Measurements from ENCODE around the gene ACSF2.

The ACSF2 gene

DNA sequence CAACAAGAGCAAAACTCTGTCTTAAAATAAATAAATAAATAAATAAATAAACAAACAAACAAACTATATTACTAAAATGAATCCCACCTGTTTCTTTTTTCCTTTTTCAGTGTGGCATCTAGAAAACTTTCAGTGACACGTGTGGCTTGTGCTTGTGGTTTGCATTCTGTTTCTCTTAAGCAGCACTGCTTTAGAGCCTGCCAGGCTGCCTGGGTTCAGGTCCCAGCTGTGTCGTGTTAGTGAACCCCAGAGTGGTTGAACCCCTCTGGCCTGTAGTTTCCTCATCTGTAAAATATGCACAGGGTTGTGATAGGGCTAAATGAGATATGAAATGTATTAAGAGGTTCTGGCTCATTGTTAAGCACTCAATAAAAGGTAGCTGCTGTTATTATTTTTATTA is 94.5 kb downstream of the ACSF2 start:
- DNase-seq (ENCODE audit: low read depth in 4 of 4, low spot score in 1 of 4) = no peak

DNA sequence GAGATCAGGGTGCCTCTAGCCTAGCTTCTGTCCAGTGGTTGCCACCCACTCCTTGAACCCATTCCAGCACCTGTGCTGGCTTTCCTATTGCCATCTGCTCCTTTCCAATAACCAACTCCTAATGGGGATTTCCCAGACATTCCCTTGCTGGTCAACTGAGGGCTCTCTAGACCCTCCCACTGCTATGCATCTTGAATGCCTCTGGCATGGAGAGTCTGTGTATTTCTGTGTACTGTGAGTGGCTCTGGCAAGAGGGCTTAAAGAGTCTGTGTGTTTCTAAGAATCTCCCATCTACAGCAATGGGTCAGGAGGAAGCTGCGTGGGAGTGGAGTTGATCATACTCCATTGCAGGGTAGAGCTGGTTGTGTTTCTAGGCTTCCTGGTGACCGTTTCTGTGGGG is 95.5 kb downstream of the ACSF2 start:
- DNase-seq (ENCODE audit: low read depth in 4 of 4, low spot score in 1 of 4) = no peak

DNA sequence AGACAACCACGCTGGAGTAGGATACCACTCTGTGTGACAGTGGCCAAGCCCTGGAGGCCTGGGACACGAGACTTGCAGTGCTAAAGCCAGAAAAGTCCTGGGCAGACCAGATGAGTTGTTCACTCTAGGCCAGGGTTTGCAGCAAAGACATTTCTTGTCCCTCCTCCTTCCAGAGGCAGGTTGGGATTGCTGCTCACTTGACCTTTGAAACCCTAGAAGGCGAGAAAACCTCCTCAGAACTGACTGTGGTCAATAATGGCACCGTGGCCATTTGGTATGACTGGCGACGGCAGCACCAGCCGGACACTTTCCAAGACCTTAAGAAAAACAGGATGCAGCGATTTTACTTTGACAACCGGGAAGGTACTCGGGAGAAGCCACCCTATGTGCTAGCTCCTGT is 96.7 kb downstream of the ACSF2 start:
- no peak for DNase-seq (ENCODE audit: low read depth in 4 of 4, low spot score in 1 of 4)

DNA sequence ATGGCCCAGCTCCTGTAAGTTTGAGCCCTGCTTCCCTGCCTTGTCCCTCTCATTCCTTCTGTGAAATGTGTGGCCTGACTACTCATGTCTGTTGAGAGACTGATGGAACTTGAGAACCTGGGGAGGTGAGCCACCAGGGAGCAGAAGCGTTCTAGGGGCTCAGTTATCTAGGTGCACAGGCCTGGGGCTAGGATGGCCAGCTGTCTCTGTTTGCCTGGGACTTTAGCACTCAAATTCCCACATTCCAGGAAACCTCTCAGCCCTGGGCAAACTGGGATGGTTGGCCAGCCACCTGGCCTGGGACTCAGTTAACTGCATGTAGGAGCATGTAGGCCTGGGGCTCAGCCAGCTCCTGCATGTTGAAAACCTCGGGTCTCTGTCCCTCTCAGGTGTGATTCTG is 97.2 kb downstream of the ACSF2 start:
- DNase-seq (ENCODE audit: low read depth in 4 of 4, low spot score in 1 of 4) = no peak

All from stimulated activated CD4-positive, alpha-beta T cell treated with anti-CD3 and anti-CD28 coated beads, Interleukin-1b, Interleukin-23, amount 100 ng/mL, for 24 hours (primary cell).